ENCODE results near the gene AGR3.
A peak's percentile ranks its signal among the peaks of the same experiment; 100 is the strongest.

Gene AGR3

GRCh38 chr7:16818732-16819131 lies 63.1 kb downstream of the AGR3 start:
- DNase-seq = no peak

- peak; percentile 4 for DNase-seq
Measured at GRCh38 chr7:16817536-16817935, 64.2 kb downstream of the AGR3 start.

- DNase-seq = no peak
Measured at GRCh38 chr7:16816824-16817223, 65.0 kb downstream of the AGR3 start.

GRCh38 chr7:16815001-16815400 lies 66.8 kb downstream of the AGR3 start:
- no peak for DNase-seq

- DNase-seq = no peak
Measured at GRCh38 chr7:16813232-16813616, 68.6 kb downstream of the AGR3 start.

GRCh38 chr7:16812542-16813231 lies 69.1 kb downstream of the AGR3 start:
- no peak for DNase-seq

GRCh38 chr7:16811551-16811950 lies 70.2 kb downstream of the AGR3 start:
- no peak for DNase-seq

GRCh38 chr7:16810573-16810972 lies 71.2 kb downstream of the AGR3 start:
- no peak for DNase-seq

- DNase-seq = no peak
Measured at GRCh38 chr7:16810112-16810511, 71.7 kb downstream of the AGR3 start.
